HG02840 (cell line): Measurements from ENCODE around the gene ACKR4.
"Not testable (repeated sequence)": the region's sequence is repeated elsewhere in the genome, so short reads cannot be mapped to it uniquely, and the experiment has no call there.

ENCODE experiments used
- ATAC-seq: cut with Tn5 transposase; IDR thresholded peaks from one replicate; pipeline ENCODE4 v1.9.1; 2021; ENCODE audit warnings: mild to moderate bottlenecking, moderate library complexity, moderate number of reproducible peaks; ENCODE audit not compliant: unreplicated experiment, low FRiP score

Gene ACKR4

DNA sequence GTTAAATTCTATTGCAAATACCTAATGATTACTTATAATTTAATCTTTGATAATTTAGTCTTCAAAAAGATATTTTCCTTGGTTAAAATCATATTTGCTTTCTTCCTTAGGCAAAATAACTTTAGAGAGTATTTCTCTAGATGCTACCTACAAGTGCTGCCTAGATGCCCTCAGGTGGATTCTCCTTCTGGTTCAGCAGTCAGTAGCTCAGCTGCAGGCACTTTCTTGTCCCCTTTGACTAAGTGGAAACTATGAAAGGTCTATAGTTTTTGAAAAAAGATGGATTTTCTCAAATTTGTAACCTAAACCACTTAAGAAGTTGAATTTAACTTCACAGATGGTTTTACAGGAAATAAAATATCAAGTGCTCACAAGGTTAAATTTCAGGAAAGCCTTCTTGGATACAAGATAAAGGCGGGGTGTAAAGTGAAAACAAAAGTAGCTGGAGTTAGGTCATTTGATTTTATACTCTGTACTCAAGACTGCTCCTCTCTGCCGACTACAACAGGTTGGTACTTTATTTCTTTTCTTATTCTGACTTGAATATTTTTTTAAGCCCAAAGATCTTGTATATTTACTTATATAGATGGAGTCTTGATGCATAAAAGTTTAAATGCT is at the start of gene ACKR4:
Gene ACKR4, plus strand, starts transcription at position 455 of the 618 bp plus-strand sequence. CDS start 3,128 bp downstream, outside the sequence.
- no peak for ATAC-seq

DNA sequence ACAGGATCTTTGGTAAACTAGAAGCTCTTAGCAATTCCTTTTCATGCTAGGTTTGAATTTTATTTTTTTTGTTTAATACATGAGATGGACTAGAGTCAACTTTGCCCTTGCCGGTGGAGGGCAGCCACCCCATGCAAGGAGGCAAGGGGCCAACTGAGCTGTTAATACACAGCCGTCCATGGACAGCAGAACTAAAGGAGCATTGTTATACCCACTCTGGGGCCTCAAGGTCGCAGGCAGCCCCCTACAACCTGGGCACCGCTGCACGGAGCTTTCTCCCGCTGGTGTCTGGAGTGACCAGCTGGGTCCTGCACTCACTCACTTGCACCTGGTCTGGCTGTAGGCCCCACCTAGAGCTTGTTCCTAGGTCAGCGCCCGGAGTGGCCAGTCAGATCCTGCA is 47.9 kb upstream of the ACKR4 start:
- ATAC-seq, result no peak

DNA sequence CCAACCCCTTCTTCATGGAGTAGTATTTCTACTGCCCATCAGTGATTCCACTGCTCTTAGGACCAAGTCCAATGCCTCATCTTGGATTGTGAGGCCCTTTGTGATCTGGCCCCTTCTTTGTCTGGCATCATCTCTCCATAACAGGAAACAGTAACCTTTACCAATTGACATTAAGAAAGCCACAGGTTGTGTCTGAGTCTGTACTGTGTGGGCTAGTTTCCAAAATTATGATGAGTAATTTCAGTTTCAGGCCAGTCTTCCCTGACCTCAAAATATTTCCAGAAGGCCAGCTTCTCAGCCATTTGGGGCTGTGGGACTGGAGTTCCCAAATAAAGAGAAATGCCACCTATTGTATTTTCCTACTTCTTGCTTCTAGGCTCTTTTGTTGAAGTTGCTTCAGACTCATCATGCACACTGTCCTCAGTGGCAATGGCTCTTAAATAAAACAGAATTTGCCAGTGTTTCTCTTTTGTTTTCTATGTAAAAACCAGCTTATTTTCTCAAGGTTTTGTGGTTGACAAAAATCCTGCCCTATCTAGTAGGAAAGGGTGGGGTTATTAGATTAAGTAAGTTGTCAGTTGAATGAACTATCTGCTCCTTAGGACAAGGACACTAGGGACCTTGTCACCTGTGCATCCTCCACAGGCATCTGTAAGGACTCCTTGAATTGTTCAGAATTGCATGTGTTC is 47.0 kb upstream of the ACKR4 start:
- peak; percentile 72 for ATAC-seq

DNA sequence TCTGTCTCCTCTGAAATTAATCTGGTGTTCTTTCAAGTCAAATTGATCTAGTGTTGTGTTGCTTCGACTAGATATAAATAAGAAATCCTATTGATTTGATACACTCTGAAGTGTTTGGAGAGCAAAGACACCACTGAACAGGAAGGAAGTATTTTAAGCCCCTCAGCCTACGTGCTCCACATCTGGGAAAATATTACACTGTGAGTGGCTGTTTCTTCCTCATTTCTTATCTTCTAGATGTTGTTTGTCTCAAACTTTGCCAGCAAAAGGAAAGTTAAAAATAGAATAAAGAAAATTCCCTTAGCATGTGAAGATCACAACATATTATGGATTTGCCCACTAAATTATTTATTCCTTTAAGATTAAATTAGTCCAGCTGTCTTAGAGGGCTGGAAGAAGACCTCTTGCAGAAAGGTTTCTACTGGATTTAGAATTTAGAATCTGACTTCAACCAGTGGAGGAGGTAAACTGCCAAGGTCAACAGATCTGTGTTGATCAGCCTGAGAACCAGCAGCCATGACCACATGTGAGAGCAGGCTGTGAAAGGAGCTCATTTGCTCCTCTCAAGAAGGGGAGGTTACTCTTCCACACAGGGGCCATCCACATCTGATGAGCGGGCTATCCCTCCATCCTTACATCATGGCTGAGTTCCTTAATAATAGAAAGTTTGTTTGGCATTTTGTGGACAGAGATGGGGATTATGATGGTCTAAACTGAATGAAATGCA is 46.3 kb upstream of the ACKR4 start:
- ATAC-seq, result no peak

DNA sequence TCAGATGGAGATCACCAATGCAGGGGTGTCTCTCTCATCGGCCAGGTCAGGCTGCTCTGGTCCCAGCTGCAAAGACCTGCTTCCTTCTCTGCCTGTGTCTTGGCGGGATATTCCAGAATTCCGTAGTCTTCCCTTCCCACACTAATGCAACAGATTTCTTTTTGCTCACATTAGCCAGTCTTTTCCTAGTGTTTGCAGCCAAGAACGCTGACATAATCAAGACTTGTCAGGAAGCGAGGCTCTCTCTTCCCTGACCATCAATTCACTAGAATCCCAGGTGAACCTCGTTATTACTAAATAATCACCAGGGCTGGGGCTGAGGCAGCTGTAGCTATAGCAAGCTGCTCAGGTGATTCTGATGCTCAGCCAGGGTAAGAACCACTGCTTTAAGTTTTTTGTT is 43.2 kb upstream of the ACKR4 start:
- ATAC-seq, result no peak

DNA sequence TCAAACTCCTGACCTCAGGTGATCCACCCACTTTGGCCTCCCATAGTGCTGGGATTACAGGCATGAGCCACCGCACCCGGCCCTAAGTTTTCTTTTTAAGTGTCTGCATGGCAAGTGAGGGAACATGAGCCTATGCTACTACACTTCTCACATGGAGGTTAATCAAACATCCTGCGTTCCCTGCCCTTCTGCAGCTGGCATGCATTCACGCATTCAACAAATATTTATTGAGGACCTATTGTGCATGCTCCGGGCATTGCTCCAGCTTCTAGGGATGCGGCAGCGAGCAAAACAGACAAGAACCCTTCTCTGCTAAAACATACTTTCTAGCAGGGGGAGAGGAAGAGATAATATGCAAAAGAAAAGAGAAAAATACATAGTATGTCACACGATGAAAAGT is 42.6 kb upstream of the ACKR4 start:
- no peak for ATAC-seq

DNA sequence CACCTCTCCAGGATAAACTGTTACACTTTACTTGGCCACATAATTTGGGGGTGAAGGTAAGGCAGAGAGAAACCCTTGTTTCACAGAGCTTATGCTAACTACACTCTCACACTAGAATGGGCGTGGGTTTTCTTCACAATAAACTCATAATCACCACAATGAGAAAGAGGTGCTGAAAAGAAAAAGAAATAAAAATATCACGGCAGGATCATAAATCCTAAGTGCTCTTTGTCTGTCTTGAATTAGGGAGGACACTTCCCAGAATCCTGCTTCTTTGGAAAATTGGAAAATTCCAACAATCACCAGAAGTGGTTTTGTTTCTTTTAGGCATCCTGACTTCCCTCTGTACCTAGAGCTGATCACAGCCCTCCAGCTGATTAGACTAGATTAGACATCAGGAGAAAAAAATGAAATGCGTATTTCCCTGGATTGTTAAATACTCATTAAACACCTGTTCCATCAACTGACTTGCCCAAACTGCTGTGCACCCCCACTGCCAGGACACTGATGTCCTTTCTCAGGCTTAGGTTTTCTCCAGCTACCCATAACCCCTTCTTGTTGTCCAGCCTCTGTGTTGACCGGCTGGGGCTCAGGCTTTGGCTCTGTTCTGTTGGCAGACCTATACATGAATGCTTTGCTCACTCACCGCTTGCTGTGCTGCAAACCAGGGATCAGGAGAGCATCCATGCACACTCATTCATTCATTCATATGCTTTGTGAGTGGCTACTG is 41.6 kb upstream of the ACKR4 start:
- no peak for ATAC-seq

DNA sequence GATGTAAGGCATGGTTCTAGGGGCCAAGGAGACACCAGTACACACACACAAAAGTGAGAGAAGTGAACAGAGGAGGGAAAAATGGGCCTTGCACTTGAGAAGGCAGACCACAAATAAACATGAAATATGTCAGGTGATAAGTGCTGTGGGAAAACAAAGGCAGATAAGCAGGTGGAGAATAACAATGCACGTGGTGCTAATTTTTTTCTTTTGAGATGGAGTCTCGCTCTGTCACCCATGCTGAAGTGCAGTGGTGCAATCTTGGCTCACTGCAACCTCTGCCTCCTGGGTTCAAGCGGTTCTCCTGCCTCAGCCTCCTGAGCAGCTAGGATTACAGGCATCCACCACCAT is 41.1 kb upstream of the ACKR4 start:
- ATAC-seq, result not testable (repeated sequence)

DNA sequence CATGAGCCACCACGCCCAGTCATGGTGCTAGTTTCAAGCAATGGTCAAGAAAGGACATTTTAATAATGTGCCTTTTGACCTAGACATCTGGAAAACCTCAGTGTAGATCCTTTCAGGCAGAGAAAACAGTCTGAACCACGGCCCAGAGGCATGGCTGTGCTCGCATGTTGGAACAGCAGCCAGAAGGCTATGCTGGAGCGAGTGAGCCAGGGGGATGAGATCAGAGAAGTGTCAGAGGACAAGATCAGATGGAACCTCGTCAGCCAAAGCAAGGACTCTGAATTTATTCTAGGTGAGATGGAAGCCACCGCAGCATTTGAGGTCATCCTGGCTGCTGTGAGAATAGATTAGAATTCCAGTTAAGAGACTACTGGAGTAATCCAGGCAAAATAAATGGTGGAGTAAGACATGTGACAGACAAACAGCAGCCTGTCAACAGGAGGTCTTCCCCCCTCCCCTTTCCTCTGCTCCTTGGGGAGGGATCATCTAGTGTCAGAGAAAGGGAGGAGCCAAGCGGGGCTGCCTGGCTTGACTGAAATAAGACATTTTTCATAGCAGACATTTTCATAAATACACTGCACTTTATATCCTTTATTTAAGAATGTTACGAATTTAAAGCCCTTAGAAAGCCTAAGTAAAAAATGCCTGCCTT is 40.4 kb upstream of the ACKR4 start:
- ATAC-seq, result no peak

DNA sequence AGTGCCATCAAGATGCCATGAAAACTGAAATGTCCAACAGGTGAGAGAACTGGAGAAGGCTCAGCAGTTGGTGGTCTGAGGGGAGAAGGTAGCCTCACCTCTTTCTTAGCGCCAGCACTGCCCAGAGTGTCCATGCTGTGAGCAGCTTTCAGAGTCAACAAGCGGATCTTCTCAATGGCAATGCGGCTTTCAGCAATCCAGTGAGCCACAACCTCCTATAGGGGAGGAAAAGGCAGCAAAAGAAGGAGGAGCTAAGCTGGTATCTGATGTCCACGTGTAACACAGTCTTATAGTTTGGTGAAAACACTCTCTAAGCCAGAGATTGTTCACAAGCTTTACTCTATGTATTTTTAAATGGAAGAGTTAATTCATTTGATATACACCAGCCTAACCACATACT is 36.1 kb upstream of the ACKR4 start:
- no peak for ATAC-seq

DNA sequence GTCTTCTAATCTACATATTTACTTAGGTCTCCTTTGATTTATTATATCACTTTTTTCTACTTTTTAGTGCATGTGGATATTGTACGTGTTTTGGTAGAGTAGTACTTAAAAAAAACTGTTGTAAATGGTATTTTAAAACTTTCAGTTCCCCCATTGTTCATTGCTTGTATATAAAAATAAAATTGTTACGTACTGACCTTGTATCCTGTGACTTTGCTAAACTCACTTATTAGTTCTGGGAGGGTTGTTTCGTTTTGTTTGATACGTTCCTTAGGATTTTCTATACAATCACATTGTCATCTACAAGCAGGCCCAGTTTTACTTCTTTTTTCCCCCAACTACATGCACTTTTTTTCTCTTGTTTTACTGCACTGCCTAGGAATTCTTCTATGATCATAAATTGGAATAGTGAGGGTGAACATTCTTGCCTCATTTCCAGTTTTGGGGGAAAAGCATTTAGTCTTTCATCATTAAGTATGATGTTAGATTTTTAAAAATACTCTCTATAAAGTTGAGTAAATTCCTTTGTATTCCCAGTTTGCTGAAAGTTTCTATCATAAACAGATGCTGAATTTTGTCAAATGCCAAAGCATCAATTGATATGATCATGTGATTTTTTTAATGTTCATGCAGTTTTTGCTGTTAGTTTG is 33.5 kb upstream of the ACKR4 start:
- ATAC-seq, result no peak

DNA sequence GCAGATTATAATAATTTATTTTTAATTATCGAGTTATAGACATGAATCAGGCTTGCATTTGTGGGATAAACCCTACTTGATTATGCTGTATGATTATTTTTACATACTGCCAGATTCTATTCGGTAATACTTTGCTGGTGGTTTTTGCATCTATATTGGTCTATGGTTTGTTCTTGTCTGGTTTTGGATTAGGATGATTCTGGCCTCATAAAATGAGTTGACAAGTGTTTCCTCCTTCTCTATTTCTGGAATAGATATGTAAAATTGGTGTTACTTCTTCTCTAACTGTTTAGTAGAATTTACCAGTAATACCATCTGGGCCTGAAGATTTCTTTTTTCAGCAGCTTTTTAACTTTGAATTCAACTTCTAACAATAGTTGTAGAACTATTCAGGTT is 33.0 kb upstream of the ACKR4 start:
- ATAC-seq, result no peak

DNA sequence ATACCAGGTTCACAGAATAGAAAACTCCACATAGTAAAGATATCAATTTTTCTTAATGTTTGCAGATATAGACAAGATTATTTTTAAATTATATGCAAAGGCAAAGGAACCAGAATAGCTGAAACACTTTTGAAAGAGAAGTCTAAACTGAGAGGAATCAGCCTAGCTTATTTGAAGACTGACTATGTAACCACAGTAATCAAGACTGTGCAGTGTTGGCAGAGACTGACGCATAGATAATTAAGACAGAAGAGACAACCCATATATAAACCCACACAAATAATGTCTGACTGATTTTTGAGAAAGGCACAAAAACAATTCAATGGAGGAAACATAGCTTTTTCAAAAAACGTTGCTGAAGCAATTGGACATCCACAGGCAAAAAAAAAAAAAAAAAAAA is 28.6 kb upstream of the ACKR4 start:
- no peak for ATAC-seq

DNA sequence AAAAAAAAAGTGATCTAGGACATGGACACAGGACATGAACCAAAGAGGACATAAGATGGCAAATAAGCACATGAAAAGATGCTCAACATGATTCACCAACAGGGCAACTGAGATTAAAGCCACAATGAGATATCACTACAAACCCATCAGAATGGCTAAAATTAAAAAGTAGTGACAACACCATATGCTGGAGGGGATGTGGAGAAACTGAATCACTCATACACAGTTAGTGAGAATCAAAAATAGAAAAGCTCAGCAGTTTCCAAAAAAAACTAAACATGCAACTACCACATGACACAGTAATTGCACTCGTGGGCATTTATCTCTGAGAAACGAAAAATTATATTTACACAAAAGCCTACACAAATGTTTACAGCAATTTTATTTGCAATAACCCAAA is 27.9 kb upstream of the ACKR4 start:
- ATAC-seq, result no peak

DNA sequence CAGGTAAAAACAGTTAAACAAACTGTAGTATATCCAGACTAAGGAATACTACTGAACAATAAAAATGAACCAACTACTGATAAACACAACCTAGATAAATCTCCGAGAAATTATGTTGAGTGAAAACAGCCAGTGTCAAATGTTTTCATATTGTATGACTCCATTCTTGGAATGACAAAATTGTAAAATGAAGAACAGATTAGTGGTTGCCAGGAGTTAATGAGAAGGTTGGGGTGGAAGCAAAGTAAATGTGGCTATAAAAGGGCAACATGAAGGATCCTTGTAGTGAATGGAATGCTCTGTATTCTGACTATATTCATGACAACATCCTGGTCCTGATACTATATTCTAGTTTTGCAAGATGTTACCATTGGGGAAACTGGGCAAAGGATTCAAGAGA is 27.5 kb upstream of the ACKR4 start:
- no peak for ATAC-seq

DNA sequence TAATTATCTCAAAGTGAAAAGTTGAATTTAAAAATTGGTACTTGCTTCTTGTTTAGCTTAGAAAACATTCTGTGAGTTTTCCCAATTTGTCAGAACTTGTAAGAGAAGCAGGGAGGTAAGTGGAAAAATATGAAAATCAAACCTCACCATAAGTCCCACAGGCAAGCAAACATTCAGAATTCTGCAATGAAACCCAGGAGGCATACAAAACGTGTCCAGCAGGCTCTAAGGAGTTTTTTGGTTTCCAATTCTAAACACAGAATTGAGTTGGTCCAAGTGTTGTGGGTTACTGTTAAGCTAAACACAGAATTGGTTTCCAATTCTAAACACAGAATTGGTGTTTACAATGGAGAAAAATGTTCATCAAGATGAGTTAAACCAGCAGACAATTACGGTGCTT is 27.1 kb upstream of the ACKR4 start:
- ATAC-seq, result no peak

DNA sequence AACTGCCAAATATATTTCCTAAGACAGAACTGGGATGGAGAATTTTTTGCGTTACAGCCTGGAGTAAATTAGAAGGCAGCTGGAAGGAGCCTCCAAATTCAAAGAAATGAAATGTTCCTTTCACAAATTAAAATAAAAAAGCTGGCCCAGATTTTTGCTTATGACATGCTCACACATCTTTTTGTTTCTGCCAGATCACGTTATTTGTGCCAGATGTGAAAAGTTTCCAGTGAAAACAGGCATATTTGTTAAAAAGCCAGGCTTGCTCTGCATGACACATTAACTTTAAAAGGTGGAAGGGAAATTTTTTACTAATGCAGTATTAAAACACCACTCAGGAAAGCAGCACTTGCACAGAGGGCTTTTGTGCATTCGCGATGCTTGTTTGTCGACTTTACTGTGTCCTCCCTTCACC is 23.3 kb upstream of the ACKR4 start:
- ATAC-seq, result no peak

DNA sequence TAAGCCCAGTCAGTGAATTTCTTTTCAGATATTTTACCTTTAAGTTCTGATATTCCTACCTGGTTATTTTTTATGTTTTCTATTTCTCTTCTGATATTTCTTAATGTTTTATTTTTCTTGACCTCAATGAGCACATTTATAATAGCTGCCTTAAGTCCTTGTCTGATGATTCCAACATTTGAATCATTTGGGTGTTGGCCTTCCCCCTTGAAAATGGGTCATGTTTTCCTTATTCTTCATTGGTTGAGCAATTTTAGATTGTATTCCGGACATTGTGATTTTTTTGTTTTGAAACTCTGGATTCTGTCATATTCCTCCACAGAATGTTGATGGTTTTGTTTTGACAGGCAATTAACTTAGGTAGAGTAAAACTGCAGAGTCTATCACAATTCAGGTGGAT is 9.7 kb upstream of the ACKR4 start:
- ATAC-seq, result no peak

DNA sequence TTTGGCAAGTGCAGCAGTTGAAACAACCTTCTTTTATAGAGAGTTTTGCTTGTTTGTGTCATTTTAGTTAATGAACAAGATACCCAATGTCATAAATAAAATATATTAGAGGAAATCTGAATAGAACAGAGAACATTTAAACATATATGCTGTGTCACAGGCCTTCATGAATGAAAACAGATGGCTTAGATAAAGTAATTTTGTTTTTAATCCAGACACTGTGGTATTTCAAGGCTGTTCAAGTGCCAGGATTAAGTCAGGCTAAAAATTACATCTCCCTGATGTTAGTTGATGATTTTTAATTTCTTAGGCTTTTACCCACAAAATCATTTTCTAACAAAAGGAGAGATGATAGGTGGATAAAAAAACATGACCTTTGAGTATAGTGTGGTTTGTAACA is 4.9 kb upstream of the ACKR4 start:
- ATAC-seq, result no peak

DNA sequence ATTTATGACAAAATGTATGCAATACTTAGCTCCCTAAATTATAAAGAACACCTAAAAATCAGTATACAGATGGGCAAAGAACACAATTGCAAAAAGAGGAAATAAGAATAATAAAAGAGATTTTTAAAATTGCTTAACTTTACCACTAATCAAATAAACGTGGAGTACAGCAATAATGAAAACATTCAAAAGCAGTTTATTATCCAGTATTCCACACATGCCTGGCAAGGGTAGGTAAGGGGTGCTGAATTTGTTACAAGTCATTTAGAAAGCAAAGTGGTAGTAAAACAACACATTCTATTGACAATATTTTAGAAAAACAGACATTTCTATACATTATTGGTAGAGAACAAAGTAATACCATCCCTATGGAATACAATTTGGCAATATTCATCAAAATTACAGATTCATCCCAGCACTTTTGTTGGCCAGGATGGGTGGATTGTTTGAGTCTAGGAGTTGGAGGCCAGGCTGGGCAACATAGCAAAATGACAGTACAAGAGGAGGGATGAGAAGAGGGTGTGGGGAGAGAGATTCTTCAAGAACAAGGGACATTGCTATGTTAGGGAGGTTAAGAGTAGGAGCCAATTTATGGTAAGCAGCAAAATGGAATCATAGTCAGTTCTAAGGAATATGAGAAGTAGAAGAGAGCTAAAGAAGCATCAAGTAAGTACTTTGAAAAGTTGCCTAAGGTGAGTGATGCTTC is 3.7 kb upstream of the ACKR4 start:
- ATAC-seq, result no peak
